GM11168 (cell line): Measurements from ENCODE around the gene MFAP2.
"Not testable (repeated sequence)": the region's sequence is repeated elsewhere in the genome, so short reads cannot be mapped to it uniquely, and the experiment has no call there.

Experiments used
- in situ Hi-C: fragments of 300-500 bp; cut with MboI; formaldehyde crosslinking; loops from one replicate; pipeline ENCODE4 v1.12.0; 2022; ENCODE audit warnings: low sequenced_read_pairs; ENCODE audit not compliant: unreplicated experiment

The MFAP2 gene

DNA sequence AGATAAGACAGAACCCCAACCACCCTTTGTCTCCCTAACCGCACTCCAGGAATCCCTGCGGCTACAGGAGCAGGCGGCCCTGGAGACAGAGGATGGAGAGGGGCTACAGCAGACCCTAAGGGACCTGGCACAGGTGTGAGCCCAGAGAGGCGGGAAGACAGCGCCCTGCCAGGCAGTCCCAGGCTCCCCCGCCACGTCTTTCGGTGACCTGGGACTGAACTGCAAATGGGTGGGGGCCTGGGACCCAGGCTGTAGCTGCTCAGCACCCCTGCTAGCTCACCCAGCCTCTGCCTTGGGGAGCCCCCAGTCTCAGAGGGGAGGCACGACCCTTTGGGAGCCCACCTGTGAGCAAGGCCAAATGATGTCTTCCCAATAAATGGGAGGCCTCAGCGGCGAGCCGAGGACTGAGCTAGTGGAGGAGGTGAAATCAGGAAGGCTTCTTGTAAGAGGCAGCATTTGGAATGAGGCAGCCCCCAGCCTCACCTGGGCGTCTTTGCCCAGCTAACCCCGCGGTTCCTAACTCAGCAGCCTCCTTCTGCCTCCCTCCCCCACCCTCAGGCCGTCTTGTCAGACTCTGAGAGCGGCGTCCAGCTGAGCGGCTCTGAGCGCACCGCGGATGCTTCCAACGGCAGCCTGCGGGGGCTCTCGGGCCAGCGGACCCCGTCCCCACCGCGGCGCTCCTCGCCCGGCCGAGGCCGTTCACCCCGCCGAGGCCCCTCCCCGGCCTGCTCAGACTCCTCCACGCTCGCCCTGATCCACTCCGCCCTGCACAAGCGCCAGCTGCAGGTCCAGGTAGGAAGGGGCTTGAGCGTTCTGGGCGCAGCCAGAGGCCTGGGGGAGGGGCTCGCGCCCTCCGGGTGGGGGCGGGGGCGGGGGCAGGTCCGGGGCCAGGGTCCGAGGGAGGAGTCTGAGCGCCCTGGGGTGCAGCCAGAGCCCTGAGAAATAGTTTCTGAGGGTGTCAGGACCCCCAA lies 41.8 kb downstream of the MFAP2 start:
- in situ Hi-C loops, result no loop called here

DNA sequence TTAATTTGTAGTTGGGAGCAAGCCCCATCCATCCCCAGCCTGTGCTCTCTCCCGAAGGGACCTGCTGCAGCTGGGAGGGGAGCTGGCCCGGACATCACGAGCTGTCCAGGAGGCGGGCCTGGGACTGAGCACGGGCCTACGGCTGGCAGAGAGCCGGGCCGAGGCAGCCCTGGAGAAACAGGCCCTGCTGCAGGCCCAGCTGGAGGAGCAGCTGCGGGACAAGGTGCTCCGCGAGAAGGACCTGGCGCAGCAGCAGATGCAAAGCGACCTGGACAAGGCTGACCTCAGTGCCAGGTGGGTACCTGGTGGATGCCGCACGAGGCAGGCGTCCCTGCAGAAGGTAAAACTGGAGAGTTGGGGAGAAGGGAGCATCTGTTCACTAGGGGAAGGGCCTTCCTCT lies 43.8 kb downstream of the MFAP2 start:
- in situ Hi-C loops, result not testable (repeated sequence)

- in situ Hi-C loops, result not testable (repeated sequence)
These were observed 46.5 kb downstream of the MFAP2 start for GRCh38 chr1:16933945-16934344.

GRCh38 chr1:16931206-16931934 lies 49.0 kb downstream of the MFAP2 start:
- in situ Hi-C loops, result not testable (repeated sequence)

- in situ Hi-C loops, result not testable (repeated sequence)
These were observed 51.0 kb downstream of the MFAP2 start for GRCh38 chr1:16929146-16930041.

GRCh38 chr1:16927711-16928485 lies 52.5 kb downstream of the MFAP2 start:
- in situ Hi-C loops, result no loop called here

DNA sequence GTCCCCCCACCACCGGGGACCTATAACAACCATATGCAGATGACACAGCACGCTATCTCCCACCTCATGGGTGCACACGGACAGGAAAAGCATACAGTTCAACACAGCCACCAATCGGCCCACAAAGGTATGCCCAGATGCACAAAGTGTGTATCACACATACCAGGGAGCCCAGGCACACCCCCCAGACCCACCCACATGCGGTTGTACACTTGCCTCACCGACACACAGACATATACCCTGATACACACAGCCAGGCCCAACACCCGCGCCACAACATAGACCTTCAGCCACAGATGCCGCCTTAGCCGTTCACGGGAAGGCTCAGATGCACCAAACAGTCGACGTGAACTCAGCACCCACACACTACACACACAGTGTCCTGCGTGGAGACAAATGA lies 53.2 kb downstream of the MFAP2 start:
- in situ Hi-C loops, result no loop called here

DNA sequence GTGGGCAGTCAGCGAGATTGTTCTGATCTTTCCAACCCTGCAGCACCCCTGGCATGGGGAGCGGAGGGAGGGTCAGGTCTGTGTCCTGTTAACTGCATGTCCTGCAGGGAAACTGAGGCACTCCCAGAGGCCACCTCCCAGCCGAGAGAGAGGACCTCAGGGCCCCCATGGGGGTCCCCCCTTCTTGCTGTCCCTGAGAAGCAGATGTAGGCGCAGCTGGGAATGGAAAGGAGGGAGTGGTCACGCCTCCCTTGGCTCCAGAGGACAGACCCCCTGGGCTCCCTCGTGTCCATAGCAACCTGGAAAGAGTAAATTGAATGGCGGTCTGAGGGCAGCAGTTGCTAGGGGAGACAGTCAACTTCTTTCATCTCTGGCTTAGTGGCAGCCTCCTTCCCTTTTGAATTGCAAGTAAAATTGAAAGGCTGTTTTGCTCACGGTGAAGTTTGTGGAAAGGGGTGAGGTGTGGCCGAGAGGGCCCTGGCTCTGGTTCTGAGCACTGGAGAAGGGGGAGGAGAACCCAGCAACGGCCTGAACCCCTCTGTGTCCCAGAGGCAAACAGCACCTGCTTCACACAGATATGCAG lies 53.8 kb downstream of the MFAP2 start:
- in situ Hi-C loops, result no loop called here

DNA sequence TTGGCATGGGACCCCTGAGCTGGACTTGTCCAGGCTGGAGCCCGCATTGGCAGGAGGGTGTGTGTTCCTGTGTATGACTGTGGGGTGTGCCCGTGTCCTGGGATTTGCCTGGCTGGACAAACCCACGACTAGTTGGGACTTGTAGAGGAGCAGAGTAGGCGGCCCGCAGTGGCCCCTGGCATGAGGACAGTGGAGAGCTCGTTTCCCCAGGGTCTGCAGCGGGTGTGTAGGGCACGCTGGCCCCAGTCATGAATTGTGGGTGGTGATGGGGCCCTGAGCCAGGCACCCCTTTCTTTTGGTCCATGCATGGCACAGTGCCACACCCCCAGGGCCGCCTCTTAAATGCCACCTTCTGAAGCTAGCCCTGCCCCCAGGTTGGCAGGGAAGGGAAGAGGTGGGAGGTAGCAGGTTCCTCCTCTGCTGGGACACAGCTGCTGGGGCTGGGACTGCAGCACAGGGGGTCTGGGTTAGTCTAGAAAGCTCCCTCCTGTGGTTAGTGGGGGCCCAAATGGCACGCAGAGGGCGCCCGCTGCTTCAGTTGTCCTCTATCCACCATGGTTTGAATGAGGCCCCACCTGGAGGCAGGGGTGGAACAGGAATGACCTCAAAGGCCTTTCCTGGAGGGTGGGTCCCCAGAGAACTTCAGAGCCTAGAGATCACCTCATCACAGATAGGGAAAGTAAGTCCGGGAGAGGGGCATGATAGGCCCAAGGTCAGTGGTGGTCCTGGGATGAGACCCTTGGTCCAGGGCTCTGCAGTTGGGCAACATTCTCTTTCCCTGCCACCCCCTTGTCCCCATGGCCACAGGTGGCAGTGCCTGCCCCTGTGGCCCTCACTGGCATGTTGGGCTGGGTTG lies 54.6 kb downstream of the MFAP2 start:
- in situ Hi-C loops, result no loop called here

- in situ Hi-C loops, result no loop called here
These were observed 55.4 kb downstream of the MFAP2 start for GRCh38 chr1:16924919-16925477.
